Fibroblast of skin of scalp (primary cell): Measurements from ENCODE around the gene JMJD1C.
A peak's percentile ranks its signal among the peaks of the same experiment; 100 is the strongest.

Source experiments
- DNase-seq: peaks from one replicate; pipeline ENCODE4 v3.0.0-alpha.2; 2013

Gene JMJD1C

DNA sequence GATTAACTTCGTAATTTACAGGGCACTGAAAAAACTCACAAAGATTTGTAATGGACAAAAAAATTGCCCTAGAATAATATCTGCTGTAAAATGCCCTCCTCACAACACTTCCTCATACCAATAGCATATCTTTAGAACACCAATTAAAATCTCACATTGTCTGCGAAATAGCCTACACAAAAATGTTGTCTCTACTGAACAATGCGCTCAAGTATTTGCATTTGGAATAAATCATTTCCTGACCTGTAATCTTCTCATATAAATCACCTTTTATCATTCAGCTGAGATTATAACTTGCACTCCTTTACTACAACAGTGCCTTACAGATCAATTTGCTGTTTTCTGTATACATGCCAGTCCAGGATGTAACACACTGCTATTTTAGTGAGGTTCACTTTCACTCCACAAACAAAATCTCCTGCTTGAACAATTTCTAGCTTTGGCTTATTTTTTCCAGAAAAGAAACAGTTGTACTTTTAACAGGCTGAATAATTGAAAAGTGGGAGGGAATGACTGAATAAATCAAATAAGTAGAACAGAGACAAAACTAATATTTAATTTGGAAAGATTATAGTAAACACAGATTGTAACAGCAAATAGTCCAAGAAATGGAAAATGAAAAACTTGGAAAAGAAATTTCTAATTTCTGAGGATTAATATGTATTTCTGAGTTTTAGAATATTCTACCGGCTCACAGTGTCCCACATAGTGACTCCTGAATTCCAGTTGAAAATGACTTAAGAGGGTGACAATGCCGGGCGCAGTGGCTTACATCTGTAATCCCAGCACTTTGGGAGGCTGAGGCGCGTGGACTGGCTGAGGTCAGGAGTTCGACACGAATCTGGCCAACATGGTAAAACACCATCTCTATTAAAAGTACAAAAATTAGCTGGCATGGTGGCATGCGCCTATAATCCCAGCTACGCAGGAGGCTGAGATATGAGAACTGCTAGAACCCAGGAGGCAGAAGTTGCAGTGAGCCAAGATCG, 30.6 kb downstream of the JMJD1C start:
- DNase-seq, result no peak

DNA sequence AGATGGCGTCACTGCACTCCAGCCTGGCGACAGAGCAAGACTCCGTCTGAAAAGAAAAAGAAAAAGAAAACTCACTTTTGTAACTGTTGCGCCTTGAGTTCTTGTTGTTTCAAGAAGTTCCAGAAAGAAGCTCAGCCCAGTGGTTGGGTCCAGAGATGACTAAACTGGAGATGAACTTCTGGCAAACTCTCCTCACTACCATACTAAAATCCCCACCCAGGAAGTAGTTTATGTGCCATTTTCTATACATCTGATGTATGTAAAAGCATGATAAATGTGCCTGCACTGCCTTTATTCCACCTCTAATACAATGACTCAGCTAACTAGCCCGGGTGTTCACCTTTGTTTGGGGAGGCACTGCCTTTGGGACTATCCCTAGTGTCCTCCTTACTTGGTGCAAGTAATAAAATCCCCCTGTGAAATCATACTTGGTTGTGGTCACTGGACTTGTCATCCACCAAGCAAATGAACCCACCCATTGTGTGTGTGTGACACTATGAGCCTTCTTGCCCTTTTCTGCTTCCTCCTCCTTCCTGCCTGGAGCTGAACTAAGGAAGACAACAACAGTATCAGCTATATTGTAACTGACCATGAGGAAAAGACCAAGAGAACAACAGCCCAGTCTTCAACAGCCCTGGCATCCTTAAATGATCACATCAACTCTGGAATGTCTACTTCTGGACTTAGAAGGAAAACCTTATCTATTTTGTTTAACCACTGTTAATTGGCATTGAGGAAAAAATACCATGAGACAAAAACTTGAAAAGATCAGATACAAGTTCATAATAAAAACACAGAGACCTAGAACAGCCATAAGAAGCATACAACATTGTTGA, 33.6 kb downstream of the JMJD1C start:
- DNase-seq, result no peak

DNA sequence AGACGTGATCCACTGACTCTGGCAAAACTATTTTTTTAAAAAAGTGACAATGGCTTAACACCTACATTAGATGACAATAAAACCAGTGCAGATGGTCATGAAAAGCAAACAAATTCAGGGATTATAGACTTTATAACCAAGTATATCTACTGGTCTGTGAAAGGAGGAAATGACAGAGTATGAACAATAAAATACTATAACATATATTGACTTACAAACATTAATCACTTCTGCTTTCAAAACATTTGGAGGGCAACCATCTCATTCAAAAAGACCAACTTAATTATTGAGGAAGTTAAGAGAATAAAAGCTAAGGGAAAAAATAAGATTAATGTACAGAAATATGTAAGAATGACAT, 34.8 kb downstream of the JMJD1C start:
- DNase-seq, result no peak

DNA sequence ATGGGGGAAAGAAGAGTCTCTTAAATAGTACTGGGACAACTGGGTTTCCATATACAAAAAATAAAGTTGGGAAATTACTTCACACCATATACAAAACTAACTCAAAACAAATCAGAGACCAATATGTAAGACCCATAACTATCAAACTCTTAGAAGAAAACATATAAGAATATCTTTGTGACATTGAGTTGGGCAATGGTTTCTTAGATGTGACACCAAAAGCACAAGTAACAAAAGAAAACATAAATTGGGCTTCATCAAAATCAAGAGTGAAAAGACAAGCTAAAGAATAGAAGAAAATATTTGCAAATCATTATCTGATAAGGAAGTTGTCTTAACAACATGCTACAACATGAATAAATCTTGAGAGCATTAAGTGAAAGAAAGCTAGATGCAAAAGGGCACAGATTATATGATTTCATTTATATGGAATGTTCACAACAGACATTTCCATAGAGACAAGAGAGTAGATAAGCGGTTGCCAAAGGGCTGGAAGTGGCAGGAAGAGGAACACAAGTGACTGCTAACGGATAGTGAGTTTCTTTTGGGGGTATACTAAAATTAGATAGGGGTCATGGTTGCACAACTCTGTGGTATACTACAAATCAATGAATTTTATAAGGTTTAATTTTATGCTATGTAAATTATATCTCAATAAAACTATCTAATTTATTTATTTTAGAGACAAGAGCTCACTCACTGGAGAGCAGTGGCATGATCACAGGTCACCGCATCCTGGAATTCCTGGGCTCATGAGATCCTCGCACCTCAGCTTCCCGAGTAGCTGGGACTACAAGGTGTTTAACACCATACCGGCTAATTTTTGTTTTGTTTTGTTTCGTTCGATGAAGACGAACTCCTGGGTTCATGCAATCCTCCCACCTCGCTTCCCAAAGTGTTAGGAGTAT, 35.4 kb downstream of the JMJD1C start:
- DNase-seq, result peak; percentile 65

DNA sequence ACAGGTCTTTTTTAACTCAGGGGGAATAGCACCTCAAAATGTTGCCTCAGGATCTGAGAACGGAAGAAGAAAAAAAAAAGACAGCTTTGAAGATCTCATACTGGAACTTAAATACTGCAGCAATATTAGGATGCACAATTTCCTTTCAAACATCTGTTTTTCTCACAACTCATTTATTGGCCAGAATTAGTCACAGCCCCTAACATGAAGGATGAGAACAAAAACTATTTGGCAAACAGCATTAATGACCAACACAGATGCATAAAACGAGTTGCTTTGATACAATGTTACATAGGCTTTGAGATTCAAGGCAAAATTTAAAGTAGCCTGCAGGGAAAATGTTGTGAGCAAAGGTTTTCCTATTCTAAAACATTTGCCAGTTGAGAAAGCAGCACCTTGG, 36.5 kb downstream of the JMJD1C start:
- peak; percentile 37 for DNase-seq

DNA sequence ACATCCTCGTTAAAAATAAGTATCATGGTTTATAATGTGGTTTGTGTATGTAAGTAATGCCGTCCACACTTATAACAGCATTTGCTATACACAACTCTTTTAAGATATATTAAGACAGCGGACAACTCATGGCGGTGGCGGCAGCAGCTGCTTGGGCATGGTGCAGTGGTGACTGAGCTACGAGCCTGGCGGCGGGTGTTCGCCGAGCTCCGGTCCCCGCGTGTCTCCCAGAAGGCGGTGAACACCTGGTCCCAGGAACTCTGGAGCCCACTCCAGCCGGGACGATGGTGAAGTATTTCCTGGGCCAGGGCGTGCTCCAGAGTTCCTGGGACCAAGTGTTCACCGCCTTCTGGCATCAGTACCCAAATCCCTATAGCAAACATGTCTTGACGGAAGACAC, 38.8 kb downstream of the JMJD1C start:
- DNase-seq, result no peak

DNA sequence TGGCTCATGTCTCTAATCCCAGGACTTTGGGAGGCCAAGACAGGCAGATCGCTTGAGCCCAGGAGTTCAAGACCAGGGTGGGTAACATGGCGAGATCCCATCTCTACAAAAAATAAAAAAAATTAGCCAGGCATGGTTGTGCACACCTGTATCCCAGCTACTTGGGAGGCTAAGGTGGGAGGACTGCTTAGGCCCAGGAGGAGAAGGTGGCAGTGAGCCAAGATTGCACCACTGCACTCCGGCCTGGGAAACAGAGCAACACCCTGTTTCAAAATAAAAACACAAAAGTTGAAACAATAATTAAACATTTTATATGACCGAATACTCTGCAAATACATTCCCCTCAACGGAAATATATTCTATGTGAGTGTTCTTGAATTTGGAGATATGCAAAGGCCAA, 40.3 kb downstream of the JMJD1C start:
- DNase-seq, result no peak

DNA sequence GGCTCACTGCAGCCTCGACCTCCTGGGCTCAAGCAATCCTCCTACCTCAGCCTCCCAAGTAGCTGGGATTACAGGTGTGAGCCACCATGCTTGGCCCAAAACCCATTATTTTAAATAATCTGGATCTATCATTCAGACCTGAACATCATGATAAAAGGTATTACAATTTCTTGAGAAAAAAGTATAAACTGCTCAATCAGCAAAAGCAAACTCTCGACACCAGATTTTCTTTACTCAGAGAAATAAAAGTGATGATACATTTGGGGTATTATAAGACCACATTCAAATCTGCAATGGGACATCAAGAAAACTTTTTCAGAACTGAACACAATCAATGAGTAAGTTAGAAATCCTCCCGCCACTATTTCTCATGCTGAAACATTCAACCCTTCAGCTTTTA, 41.2 kb downstream of the JMJD1C start:
- DNase-seq, result no peak

DNA sequence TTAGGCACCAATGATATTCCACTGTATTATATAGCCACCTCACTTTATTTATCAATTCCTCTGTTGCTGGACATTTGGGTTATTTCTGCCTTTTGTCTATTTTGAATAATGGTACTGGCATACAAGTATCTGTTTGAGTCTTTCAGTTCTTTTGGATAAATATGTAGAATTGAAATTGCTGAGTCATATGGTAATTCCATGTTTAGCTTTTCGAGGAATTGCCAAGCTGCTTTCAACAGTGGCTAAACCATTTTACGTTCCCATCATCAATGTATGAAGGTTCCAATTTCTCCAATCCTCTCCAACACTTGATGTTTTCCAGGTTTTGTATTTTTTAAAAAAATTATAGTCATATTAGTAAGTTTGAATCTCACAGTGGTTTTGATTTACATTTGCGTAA, 42.3 kb downstream of the JMJD1C start:
- DNase-seq, result no peak

DNA sequence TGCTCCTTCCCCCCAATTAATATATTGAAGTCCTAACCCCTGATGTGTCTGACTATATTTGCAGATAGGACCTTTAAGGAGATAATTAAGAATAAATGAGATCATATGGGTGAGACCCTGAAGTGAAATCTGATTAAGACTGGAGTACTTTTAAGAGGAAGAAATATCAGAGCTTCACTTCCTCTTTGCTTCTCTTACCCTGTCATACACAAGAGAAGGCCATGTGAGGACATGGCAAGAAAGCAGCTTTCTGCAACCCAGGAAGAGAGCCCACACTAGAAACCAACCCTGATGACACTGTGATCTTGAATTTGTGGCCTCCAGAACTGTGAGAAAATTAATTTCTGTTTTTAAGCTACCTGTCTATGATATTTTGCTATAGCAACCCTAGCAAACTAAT, 44.2 kb downstream of the JMJD1C start:
- DNase-seq, result no peak

DNA sequence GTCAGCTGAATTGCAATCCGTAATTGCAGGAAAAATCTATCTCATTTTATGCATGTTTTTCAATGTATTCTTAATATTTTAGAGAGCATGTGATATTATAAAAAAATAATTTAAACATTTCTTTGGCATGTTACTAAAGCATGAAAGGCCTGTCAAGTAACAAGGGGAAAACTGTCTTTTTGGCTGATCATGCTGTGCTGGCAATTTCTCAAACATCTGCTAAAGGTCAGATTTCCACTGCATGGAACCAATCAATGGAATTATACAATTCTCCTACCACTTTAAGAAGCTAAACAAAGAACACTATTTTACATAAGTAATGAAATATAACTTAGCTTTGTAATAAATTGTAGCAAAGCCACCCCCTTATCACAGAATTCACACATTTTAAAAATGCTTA, 49.4 kb downstream of the JMJD1C start:
- DNase-seq, result peak; percentile 58

DNA sequence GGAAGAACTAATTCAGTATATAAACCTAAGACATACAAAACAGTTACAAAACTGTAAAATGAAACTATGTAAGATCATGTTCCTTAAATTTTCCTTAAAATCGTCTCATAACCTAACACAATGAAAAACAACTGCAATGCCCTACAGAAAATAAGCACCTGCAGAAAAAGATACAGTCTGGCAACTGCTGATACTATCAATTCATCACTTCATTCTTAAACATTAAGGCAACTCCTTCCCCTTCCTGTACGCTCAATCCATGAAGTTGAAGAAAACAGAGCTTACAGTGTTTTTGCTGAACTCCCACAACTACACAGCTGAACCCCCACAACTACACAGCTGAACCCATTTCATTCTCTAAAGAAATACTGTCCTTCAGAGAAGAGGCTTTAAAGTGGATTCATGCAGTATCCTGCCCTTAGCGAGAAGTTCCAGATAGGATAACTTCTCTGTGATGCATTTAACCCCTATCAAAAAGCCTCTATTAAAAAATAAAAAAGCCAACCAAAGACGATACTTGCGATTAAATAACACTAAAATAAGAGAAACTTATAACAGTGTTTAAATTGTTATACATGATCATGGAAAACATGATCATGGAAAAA, 50.0 kb downstream of the JMJD1C start:
- no peak for DNase-seq

DNA sequence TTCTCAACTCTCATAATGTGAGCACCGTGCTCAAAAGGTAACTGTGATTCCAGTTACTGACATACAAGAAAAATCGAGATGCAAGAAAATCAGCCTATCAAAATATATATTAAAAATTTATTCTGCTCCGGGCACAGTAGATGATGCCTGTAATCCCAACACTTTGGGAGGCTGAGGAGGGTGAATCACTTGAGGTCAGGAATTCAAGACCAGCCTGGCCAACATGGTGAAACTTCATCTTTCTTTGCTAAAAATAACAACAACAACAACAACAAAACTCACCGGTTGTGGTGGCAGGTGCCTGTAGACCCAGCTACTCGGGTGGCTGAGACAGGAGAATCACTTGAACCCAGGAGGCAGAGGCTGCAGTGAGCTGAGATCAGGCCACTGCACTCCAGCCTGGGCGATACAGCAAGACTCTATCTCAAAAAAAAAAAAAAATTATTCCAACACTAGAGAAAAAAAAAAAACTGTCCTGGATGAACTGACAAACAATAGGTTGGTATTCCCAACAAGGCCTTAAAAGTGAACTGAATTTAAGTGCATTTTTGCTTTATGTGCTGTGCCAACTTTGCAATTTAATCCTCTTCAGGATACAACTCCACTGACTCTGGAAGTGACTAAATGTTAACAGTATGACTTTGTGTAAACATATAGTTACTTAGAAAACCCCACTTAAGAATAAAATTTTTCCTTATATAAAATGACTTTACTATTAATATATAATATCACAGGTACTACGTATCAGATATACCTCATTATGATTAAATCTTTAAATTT, 51.1 kb downstream of the JMJD1C start:
- DNase-seq, result peak; percentile 44

DNA sequence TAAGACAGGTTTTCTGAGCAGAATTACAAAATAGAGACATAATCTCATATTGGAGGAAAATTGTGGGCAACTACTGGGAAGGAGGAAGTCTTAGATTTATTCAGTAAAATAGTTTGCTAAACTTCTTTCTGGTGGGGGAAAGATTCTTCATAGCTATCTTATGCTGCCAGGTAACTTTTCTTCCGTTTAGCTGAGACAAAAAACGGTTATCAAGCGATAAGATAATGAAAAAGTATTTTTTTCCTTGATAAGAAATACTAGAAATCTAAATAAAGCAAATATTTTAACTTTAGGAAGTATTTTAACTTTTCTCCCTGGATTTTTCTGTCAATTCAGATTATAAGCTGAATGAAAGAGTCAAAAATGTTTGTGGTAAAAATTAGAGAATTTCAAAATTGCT, 52.3 kb downstream of the JMJD1C start:
- DNase-seq, result no peak

DNA sequence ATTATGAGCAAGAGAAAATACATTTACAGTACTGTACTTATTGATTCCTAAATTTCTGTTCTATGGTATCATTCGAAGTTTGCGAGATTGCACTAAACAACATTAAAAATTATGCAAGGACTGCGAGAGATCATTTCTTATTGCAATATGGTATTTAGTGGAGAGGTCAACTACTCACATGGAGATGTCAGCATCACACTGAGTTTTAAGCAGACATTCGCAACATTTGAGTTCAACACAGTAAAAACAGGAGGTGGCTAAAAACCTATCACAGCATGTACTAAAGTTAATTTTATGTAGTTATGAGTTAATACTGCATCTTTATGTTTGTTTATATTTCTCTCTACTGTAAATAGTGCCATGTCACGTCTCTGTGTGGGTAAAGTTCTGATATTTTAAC, 53.5 kb downstream of the JMJD1C start:
- DNase-seq, result no peak

DNA sequence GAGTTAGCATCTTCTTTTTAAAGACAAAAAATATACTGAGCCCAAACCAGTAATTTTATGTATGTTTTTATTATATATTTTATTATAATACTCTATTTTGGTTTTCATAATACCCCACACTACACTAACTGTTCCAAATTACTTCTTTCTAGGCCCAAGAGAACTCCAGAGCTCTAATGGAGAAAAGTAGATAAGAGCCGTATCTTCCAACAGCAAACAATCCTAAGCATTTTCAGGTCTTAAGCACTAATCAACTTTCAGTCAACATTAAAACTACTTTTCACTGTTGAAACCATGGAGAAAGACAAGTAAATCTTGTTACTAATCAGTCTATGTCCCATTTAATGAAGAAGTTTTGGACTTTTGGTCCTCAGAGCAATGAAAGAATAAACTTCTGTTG, 55.1 kb downstream of the JMJD1C start:
- no peak for DNase-seq

DNA sequence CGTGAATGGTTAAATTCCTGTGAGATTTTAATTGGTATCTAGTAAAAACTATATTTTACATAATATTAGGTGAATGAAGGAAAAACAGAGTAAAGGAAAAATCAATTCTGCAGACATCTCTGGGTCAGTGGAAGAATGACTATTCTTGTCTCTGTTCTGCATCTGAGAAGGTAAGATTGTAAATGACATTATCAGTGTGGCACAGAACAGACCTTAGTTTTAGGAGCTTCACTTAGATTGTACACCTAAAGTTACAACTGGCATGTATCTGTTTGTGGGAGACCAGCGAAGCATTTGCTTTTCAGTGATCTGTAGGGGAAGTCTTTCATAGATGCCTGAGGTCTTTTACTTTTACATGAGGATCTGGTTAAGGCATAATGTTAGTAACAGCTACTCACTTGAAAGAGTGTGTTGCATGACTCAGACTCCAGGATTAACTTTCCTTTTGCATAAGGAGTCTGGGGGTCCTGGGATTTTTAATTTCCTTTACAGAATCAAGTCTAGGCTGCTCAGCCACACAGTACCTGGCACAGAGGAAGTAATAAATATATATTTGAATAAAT, 56.2 kb downstream of the JMJD1C start:
- peak; percentile 64 for DNase-seq

DNA sequence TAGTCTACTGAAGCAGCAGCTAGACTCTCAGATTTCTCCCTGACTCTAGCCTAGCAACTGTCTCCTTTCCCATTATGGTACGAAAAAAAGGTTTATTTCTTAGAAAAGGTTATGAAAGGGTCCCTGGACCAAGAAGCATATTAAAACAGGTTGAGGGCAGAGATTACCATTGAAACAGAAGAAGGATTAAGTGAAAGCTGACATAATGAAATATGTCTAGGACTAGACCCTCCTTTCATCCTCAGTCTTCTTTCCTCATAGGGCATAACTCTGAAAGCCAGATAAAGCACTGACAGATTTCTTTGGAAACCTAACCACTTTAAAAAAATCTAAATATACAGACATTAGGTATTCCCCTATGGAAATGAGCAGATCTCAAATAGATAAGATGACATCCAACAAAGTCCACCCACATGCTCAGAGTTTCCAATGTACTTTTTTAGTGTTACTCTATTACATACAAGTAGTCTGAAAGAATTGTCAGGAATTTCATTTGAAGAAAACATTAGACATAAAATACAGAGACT, 58.6 kb downstream of the JMJD1C start:
- no peak for DNase-seq

DNA sequence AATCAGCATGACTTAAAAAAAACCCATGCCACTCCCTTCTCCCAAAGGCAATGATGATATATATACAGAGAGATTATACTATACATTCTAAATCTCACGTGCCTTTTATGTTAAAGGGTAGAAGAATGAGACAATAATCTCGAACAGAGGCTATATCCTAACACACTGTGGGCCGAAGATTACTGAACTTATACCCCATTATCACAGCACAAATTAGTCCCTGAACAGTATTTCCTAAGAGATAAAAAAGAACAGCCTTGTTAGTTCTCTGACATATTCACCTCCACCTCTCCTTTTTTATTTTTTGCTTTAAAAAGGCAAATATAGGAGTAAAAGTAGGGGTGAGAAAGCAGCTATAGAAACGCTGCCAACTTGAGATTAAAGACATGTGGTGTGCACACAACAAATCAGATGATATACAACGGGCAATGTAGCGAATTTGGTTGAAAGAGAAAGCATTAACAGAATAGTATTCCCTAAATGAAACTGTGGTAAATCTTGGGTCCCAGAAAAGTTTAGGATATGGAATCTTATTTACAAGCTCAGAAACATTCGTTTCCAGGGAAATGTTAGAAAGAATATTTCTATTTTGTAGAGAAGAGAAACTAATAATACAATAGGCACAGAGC, 69.5 kb downstream of the JMJD1C start:
- DNase-seq, result peak; percentile 27

DNA sequence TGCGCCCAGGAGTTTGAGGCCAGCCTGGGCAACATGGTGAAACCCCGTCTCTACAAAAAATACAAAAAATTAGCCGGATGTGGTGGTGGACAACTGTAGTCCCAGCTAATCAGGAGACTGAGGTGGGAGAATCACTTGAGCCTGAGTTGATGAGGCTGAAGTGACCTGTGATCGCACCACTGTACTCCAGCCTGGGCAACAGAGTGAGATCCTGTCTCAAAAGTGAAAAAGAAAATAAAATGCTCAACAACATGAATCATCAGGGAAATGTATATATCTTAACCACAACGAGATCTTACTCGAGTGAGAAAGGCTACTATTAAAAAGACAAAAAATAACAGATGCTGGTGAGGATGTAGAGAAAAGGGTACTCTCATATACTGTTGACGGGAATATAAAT, 72.7 kb downstream of the JMJD1C start:
- DNase-seq, result no peak
